ENCODE results near the gene NCK2.

Gene NCK2

GRCh38 chr2:105722726-105723297, 21.9 kb upstream of the NCK2 start:
- no peak overlapping the region for H3K27ac ChIP-seq (ENCODE audit: low read depth, low read length)
- H3K36me3 ChIP-seq (ENCODE audit: control insufficient read depth, insufficient read depth, low read length), result no peaks in the 10 kb centered on the region
- H3K9ac ChIP-seq (ENCODE audit: low read length), result no peak overlapping the region
- H3K4me1 ChIP-seq (ENCODE audit: control insufficient read depth, insufficient read depth, low read length), result no peaks in the 10 kb centered on the region
- H3K27me3 ChIP-seq (ENCODE audit: control insufficient read depth, insufficient read depth, low read length), result no peaks in the 10 kb centered on the region
- H3K4me3 ChIP-seq (ENCODE audit: low read length), result no peak overlapping the region

DNA sequence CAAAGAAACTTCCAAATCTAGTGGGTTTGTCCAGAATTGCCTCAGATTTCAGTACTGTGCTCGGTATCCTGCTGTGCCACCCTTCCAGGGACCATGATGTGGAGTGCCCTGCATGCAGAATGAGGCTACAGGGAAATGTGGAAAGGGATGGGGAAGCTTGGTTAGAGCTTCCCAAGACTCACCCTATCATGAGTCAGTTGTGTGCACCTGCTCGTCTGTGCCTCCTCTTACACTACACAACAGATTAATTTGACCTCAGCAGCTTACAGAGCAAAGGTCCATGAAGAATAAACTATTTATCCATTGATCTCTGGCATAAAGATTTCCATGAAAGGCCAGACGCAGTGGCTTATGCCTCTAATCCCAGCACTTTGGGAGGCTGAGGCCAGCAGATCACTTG, 21.3 kb upstream of the NCK2 start:
- Histone ChIP-seq H3K27me3 (ENCODE audit: control insufficient read depth, insufficient read depth, low read length) (no peaks in the 10 kb centered on the region), H3K4me1 (ENCODE audit: control insufficient read depth, insufficient read depth, low read length) (no peaks in the 10 kb centered on the region), H3K9ac (ENCODE audit: low read length) (no peak overlapping the region), H3K27ac (ENCODE audit: low read depth, low read length) (no peak overlapping the region), H3K36me3 (ENCODE audit: control insufficient read depth, insufficient read depth, low read length) (no peaks in the 10 kb centered on the region), H3K4me3 (ENCODE audit: low read length) (no peak overlapping the region)

GRCh38 chr2:105725388-105725787, 19.3 kb upstream of the NCK2 start:
- no peaks in the 10 kb centered on the region for H3K36me3 ChIP-seq (ENCODE audit: control insufficient read depth, insufficient read depth, low read length)
- no peak overlapping the region for H3K4me3 ChIP-seq (ENCODE audit: low read length)
- H3K9ac ChIP-seq (ENCODE audit: low read length), result no peak overlapping the region
- H3K27me3 ChIP-seq (ENCODE audit: control insufficient read depth, insufficient read depth, low read length), result no peaks in the 10 kb centered on the region
- H3K4me1 ChIP-seq (ENCODE audit: control insufficient read depth, insufficient read depth, low read length), result no peaks in the 10 kb centered on the region
- H3K27ac ChIP-seq (ENCODE audit: low read depth, low read length), result no peak overlapping the region

GRCh38 chr2:105730170-105730569, 14.5 kb upstream of the NCK2 start:
- Histone ChIP-seq H3K9ac (ENCODE audit: low read length) (no peak overlapping the region), H3K36me3 (ENCODE audit: control insufficient read depth, insufficient read depth, low read length) (no peaks in the 10 kb centered on the region), H3K27me3 (ENCODE audit: control insufficient read depth, insufficient read depth, low read length) (no peaks in the 10 kb centered on the region), H3K4me3 (ENCODE audit: low read length) (no peak overlapping the region), H3K4me1 (ENCODE audit: control insufficient read depth, insufficient read depth, low read length) (no peaks in the 10 kb centered on the region), H3K27ac (ENCODE audit: low read depth, low read length) (no peak overlapping the region)

- H3K4me3 ChIP-seq (ENCODE audit: low read length), result no peak overlapping the region
- H3K27ac ChIP-seq (ENCODE audit: low read depth, low read length), result no peak overlapping the region
- no peaks in the 10 kb centered on the region for H3K4me1 ChIP-seq (ENCODE audit: control insufficient read depth, insufficient read depth, low read length)
- H3K9ac ChIP-seq (ENCODE audit: low read length), result no peak overlapping the region
- H3K27me3 ChIP-seq (ENCODE audit: control insufficient read depth, insufficient read depth, low read length), result no peaks in the 10 kb centered on the region
- no peaks in the 10 kb centered on the region for H3K36me3 ChIP-seq (ENCODE audit: control insufficient read depth, insufficient read depth, low read length)
These were observed 13.2 kb upstream of the NCK2 start for GRCh38 chr2:105731511-105731910.

DNA sequence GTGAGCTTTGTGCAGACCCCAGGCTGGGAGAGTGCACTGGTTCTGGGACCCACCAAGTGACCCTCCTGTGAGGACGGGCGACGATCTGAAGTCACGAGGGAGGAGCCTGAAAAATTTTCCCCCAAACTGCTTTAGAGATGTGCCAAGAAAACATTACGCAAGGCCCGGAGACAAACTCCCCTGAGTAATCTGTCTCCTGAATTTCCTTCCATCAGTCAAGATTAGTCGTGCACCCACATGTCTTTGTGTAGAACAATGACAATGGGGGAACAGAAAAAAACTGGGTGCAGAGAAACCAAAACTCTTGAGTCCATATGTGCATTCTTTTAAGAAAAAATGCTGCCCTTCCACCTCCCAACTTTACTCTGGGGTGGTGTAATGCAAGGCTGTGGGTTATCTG, 12.6 kb upstream of the NCK2 start:
- H3K4me1 ChIP-seq (ENCODE audit: control insufficient read depth, insufficient read depth, low read length), result no peaks in the 10 kb centered on the region
- H3K9ac ChIP-seq (ENCODE audit: low read length), result no peak overlapping the region
- no peaks in the 10 kb centered on the region for H3K36me3 ChIP-seq (ENCODE audit: control insufficient read depth, insufficient read depth, low read length)
- H3K27me3 ChIP-seq (ENCODE audit: control insufficient read depth, insufficient read depth, low read length), result no peaks in the 10 kb centered on the region
- H3K27ac ChIP-seq (ENCODE audit: low read depth, low read length), result no peak overlapping the region
- no peak overlapping the region for H3K4me3 ChIP-seq (ENCODE audit: low read length)

GRCh38 chr2:105732955-105733607, 11.6 kb upstream of the NCK2 start:
- Histone ChIP-seq H3K4me1 (ENCODE audit: control insufficient read depth, insufficient read depth, low read length) (no peaks in the 10 kb centered on the region), H3K4me3 (ENCODE audit: low read length) (no peak overlapping the region), H3K27ac (ENCODE audit: low read depth, low read length) (no peak overlapping the region)

DNA sequence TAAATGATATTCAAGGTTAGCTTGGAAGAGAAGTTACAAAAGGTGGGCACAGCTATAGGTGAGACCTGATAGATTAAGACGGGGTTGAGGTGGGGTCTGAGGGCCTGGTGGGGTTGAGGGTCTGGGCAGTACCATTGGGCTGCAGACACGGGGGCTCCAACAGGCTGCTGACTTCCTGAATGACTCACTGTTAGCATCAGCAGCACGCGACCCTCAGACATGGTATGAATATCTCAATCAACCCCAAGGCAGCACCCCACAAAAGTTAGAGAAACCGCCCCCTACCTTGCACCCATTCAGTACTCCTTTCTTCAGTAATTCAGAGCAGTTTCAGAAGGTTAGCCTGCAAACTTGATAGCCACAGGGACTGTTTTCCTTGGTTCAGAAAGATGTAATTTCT, 10.8 kb upstream of the NCK2 start:
- H3K4me1 ChIP-seq (ENCODE audit: control insufficient read depth, insufficient read depth, low read length), result no peaks in the 10 kb centered on the region
- H3K9ac ChIP-seq (ENCODE audit: low read length), result no peak overlapping the region
- H3K27ac ChIP-seq (ENCODE audit: low read depth, low read length), result no peak overlapping the region
- no peaks in the 10 kb centered on the region for H3K36me3 ChIP-seq (ENCODE audit: control insufficient read depth, insufficient read depth, low read length)
- no peak overlapping the region for H3K4me3 ChIP-seq (ENCODE audit: low read length)
- no peaks in the 10 kb centered on the region for H3K27me3 ChIP-seq (ENCODE audit: control insufficient read depth, insufficient read depth, low read length)

More at GRCh38 chr2:105732955-105733607, 11.6 kb upstream of the NCK2 start:
- Histone ChIP-seq H3K27me3 (ENCODE audit: control insufficient read depth, insufficient read depth, low read length) (no peaks in the 10 kb centered on the region), H3K36me3 (ENCODE audit: control insufficient read depth, insufficient read depth, low read length) (no peaks in the 10 kb centered on the region), H3K9ac (ENCODE audit: low read length) (no peak overlapping the region)

DNA sequence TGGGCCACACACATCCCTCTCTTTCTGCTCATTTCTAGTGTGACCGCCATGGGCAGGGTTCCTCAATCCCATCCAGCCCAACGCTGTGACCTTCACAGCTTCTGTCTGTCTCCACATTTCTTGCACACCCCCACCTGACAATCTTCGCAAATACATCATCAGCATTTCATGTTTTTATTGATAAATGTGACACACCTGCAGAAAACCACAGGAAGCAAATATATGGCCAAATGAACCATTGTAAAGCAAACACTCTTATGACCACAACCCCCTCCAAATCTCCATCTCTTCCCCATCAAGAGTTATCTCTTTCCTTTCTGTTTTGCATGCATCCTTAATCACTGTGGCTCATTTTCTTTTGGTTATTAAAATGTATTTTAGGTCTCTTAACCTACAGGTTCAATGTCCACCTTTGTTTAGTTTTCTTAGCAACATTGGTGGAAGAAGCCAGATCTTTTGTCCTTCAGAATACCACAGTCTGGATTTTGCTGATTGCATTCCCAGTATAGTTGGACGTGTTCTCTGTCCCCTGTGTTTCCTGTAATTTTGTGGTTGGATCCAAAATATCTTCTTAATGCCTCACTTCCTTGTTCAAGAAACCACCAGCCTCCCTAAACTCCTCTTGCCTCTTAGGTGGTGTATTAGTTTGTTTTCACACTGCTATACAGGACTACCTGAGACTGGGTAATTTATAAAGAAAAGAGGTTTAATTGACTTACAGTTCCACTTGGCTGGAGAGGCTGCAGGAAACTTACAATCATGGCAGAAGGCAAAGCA, 9.8 kb upstream of the NCK2 start:
- H3K27me3 ChIP-seq (ENCODE audit: control insufficient read depth, insufficient read depth, low read length), result no peaks in the 10 kb centered on the region
- no peak overlapping the region for H3K4me3 ChIP-seq (ENCODE audit: low read length)
- no peak overlapping the region for H3K9ac ChIP-seq (ENCODE audit: low read length)
- H3K4me1 ChIP-seq (ENCODE audit: control insufficient read depth, insufficient read depth, low read length), result no peaks in the 10 kb centered on the region
- no peak overlapping the region for H3K27ac ChIP-seq (ENCODE audit: low read depth, low read length)
- H3K36me3 ChIP-seq (ENCODE audit: control insufficient read depth, insufficient read depth, low read length), result no peaks in the 10 kb centered on the region

DNA sequence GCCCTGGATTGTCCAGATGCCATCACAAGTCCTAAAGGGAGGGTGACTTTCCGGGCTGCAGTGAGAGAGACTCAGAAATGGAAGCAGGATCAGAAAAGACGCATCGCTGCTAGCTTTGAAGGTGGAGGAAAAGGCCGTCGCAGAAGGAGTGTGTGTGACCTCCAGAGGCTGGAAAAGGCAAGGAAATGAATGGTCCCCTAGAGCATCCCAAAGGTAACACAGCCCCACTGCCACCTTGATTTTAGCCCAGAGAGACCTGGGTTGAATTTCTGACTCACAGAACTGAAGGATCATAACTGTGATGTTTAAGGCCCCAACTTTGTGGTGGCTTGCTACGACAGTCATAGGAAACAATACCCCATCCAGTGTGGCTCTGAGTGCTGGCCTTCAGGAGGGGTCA, 8.6 kb upstream of the NCK2 start:
- Histone ChIP-seq H3K36me3 (ENCODE audit: control insufficient read depth, insufficient read depth, low read length) (no peaks in the 10 kb centered on the region), H3K4me1 (ENCODE audit: control insufficient read depth, insufficient read depth, low read length) (no peaks in the 10 kb centered on the region), H3K9ac (ENCODE audit: low read length) (no peak overlapping the region), H3K27ac (ENCODE audit: low read depth, low read length) (no peak overlapping the region), H3K27me3 (ENCODE audit: control insufficient read depth, insufficient read depth, low read length) (no peaks in the 10 kb centered on the region), H3K4me3 (ENCODE audit: low read length) (no peak overlapping the region)

DNA sequence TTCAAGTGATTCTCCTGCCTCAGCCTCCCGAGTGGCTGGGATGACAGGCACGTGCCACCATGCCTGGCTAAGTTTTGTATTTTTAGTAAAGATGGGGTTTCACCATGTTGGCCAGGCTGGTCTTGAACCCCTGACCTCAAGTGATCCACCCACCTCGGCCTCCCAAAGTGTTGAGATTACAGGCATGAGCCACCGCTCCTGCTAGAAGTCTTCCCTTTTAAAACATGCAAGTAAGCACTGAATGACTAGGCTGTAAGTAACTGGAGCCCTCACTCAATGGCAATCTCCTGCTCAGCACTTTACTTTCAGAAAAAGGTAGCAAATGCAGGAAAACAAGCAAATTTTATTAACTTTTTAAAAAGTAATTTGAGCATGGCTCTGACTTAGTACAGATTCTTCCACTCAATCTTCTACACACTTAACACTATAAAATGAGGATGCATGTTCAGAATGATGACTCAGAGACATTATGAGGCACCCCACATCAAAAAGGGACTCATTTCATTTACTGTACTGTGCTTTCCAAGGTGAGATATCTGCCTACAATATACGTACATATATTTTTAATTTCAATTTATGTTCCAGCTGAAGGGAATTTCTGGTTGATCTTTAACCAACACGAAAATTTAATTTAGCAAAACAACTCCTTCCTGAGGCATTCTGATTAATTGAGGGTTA, 6.6 kb upstream of the NCK2 start:
- H3K27me3 ChIP-seq (ENCODE audit: control insufficient read depth, insufficient read depth, low read length), result no peaks in the 10 kb centered on the region
- no peak overlapping the region for H3K9ac ChIP-seq (ENCODE audit: low read length)
- no peak overlapping the region for H3K4me3 ChIP-seq (ENCODE audit: low read length)
- H3K27ac ChIP-seq (ENCODE audit: low read depth, low read length), result no peak overlapping the region
- H3K36me3 ChIP-seq (ENCODE audit: control insufficient read depth, insufficient read depth, low read length), result no peaks in the 10 kb centered on the region
- no peaks in the 10 kb centered on the region for H3K4me1 ChIP-seq (ENCODE audit: control insufficient read depth, insufficient read depth, low read length)

DNA sequence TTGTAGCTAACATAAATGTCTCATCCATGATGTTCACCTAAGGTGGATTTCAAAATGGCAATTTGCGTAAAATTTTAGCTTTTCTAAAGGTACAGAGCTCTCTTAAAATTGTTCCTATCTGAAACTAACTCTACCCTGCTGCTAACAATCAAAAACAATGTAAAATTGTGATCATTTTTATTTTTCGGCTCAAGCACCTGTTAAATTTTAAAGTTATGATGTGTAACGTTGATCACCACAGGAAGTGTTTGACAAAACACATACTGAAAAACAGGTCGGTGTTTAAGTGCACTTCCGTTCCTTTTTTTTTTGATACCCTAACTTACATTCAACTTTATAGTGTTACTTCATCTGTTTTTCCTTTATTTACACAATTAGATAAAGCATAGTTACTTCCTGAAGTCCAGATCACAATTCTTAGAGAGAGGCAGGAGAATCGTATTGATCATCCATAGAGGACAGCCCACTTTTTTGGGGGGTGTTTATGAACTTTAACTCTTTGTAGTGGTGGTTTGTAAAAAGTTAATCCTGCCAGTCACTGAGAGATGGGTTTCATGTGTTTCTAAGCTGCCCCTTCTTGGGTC, 6.0 kb upstream of the NCK2 start:
- Histone ChIP-seq H3K4me3 (ENCODE audit: low read length) (no peak overlapping the region), H3K27ac (ENCODE audit: low read depth, low read length) (no peak overlapping the region), H3K36me3 (ENCODE audit: control insufficient read depth, insufficient read depth, low read length) (no peaks in the 10 kb centered on the region), H3K27me3 (ENCODE audit: control insufficient read depth, insufficient read depth, low read length) (no peaks in the 10 kb centered on the region), H3K9ac (ENCODE audit: low read length) (no peak overlapping the region), H3K4me1 (ENCODE audit: control insufficient read depth, insufficient read depth, low read length) (no peaks in the 10 kb centered on the region)

Data from rectal smooth muscle tissue (tissue), 1 donor.